GM19193 (cell line): ENCODE results near the gene POLR3GL.

Experiments
- POLR2A ChIP-seq: IDR thresholded peaks from 4 replicates; pipeline ENCODE4 v1.6.1; 2011; ENCODE audit not compliant: insufficient read depth, insufficient read length; ENCODE audit errors: extremely low read depth

The POLR3GL gene

GRCh38 chr1:146007489-146008133 is 43.1 kb downstream of the POLR3GL start:
- no peak for TF ChIP-seq POLR2A

GRCh38 chr1:146010126-146010738 is 45.7 kb downstream of the POLR3GL start:
- no peak for TF ChIP-seq POLR2A

GRCh38 chr1:146012703-146013558 is 48.4 kb downstream of the POLR3GL start:
- no peak for TF ChIP-seq POLR2A

DNA sequence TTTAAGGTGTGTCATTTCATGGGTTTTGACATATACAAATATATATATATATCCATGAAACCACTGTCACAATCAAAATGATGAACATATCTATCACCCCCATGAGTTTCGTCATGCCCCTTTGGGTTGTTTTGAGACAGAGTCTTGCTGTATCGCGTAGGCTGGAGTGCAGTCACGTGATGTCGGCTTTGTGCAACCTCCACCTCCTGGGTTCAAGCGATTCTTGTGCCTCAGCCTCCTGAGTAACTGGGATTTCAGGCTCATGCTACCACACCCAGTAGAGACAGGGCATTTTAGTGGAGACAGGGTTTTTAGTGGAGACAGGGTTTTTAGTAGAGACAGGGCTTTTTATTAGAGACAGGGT is 49.1 kb downstream of the POLR3GL start:
- no peak for TF ChIP-seq POLR2A

GRCh38 chr1:146016891-146017290 is 52.4 kb downstream of the POLR3GL start:
- TF ChIP-seq POLR2A, result no peak

DNA sequence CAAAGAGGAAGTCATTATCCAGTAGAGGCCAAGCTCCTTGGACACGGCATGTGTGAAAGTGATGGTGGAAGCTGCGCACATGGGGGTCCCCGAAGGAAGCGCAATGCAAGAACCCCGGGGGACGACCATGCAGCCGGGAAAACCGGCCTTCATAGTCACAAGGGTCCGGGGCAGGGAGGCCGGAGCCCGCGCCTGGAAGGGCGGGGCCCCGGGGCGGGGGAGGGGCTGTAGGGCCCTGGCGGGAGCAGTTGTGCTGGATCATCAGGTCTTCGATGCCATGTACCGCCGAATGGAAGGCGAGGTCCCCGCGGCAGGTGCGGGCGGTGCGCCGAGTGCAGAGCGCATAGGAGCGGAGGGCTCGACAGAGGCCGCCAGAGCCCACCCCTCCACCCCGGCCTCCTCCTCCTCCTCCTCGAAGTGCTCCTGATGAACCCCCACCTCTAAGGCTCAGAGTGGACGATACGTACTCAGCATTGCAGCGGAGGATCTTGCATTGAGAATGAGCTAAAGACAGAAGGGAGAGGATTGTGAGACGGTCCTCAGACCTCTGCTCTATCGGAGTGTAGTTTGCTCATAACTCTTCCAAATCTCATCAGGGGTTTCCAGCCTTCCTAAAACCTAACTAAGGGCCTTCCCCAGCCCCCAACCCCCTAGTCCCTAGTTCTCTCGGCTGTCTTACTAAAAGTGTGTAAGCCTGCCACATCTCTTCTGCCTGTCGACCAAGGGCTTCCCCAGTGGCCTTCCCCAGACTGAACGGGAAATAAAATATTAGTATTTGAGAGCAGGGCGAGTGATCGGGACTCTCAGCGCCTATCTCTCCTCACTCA is 55.0 kb downstream of the POLR3GL start:
- TF ChIP-seq POLR2A, result no peak

GRCh38 chr1:146020058-146021049 is 55.9 kb downstream of the POLR3GL start:
- no peak for TF ChIP-seq POLR2A

DNA sequence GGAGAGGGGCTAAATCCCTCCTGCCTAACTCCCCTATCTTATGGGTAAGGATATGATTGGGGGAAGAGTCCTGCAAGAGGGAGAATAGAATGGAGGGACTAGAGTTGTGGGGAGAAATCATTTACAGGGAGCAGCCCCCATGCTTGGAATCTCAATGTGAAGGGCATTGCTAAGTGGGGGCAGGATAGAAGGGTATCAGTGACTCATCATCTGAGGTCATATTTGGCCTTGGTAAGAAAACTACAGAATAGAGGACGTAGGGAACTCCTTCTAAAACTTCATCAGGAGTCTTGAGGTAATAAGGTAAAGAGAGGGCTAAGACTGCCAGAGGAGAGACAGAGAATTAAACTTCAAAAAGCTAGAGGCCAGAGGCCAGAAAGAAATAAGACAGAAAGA is 56.6 kb downstream of the POLR3GL start:
- TF ChIP-seq POLR2A, result no peak

GRCh38 chr1:146021622-146022402 is 57.3 kb downstream of the POLR3GL start, which contains the start of gene HJV:
HJV (minus strand) TSS chr1:146021735; CDS start chr1:146020231, 1,504 bp downstream.
- TF ChIP-seq POLR2A, result no peak

GRCh38 chr1:146022403-146023127 is 58.1 kb downstream of the POLR3GL start:
- no peak for TF ChIP-seq POLR2A
